ENCODE measurements around the gene LIM2.

LIM2 gene

GRCh38 chr19:51338563-51339312 lies 49.0 kb downstream of the LIM2 start:
- peak; percentile 86 for DNase-seq

- DNase-seq: no peak
These were observed 49.8 kb downstream of the LIM2 start for GRCh38 chr19:51337861-51338562.

GRCh38 chr19:51337141-51337860 lies 50.5 kb downstream of the LIM2 start:
- no peak for DNase-seq

- DNase-seq: no peak
These were observed 53.8 kb downstream of the LIM2 start for GRCh38 chr19:51333836-51334460.

GRCh38 chr19:51331716-51332115 lies 56.1 kb downstream of the LIM2 start:
- no peak for DNase-seq

GRCh38 chr19:51331193-51331592 lies 56.6 kb downstream of the LIM2 start:
- DNase-seq: no peak

GRCh38 chr19:51330366-51330765 lies 57.4 kb downstream of the LIM2 start:
- no peak for DNase-seq
